DOHH2 (cell line): Measurements from ENCODE around the gene TDRD7.

ENCODE experiments used
- H3F3A ChIP-seq: fragments of 200-600 bp; sonication (generic), shearing (Covaris generic); 2 replicates; pipeline ENCODE4 v1.6.0; 2016; ENCODE audit warnings: antibody characterized with exemption, mild to moderate bottlenecking; ENCODE audit not compliant: control insufficient read depth, insufficient read depth
- H3K27ac ChIP-seq: fragments of 200-600 bp; sonication (generic); 2 replicates; pipeline ENCODE4 v1.5.1; 2014; ENCODE audit warnings: low read depth, mild to moderate bottlenecking, low read length, moderate library complexity
- H3K27me3 ChIP-seq: fragments of 200-600 bp; sonication (generic); 2 replicates; pipeline ENCODE4 v1.6.1; 2014; ENCODE audit warnings: mild to moderate bottlenecking, low read length, mixed read lengths; ENCODE audit not compliant: control insufficient read depth
- H3K36me3 ChIP-seq: fragments of 200-600 bp; sonication (generic); 2 replicates; pipeline ENCODE4 v1.6.1; 2014; ENCODE audit warnings: mild to moderate bottlenecking, low read length, moderate library complexity, mixed read lengths; ENCODE audit not compliant: control insufficient read depth
- H3K4me1 ChIP-seq: fragments of 200-600 bp; sonication (generic); 2 replicates; pipeline ENCODE4 v1.6.1; 2014; ENCODE audit warnings: mild to moderate bottlenecking, low read length, mixed read lengths; ENCODE audit not compliant: control insufficient read depth
- H3K4me2 ChIP-seq: fragments of 200-600 bp; sonication (generic); 2 replicates; pipeline ENCODE4 v1.6.0; 2014; ENCODE audit warnings: mild to moderate bottlenecking, low read length, moderate library complexity
- H3K4me3 ChIP-seq: fragments of 200-600 bp; sonication (generic); 2 replicates; pipeline ENCODE4 v1.5.1; 2014; ENCODE audit warnings: mild to moderate bottlenecking, low read length, mixed read lengths
- H3K79me2 ChIP-seq: fragments of 200-600 bp; sonication (generic); 2 replicates; pipeline ENCODE4 v1.6.1; 2014; ENCODE audit warnings: mild to moderate bottlenecking, low read length, mixed read lengths; ENCODE audit not compliant: control insufficient read depth
- H3K9me2 ChIP-seq: fragments of 200-600 bp; sonication (generic); replicated peaks from 2 replicates; pipeline ENCODE4 v1.6.1; 2014; ENCODE audit warnings: mild to moderate bottlenecking, low read length, mixed read lengths; ENCODE audit not compliant: control insufficient read depth
- H3K9me3 ChIP-seq: fragments of 200-600 bp; sonication (generic); 2 replicates; pipeline ENCODE4 v1.6.1; 2014; ENCODE audit warnings: antibody characterized with exemption, low read length, mixed read lengths; ENCODE audit not compliant: control insufficient read depth, insufficient read depth
- H4K20me1 ChIP-seq: fragments of 200-600 bp; sonication (generic); 2 replicates; pipeline ENCODE4 v1.6.0; 2014; ENCODE audit warnings: low read depth, mild to moderate bottlenecking, antibody characterized with exemption, low read length, moderate library complexity; ENCODE audit not compliant: control insufficient read depth, insufficient read depth
- EZH2phosphoT487 ChIP-seq: fragments of 200-600 bp; sonication (generic); IDR thresholded peaks from 2 replicates; pipeline ENCODE4 v1.6.1; 2017; ENCODE audit warnings: borderline replicate concordance, mild to moderate bottlenecking, antibody characterized with exemption, low read length, moderate library complexity, mixed read lengths
- TF ChIP-seq, protein P1 (sequence below): fragments of 200-600 bp; sonication (generic); IDR thresholded peaks from one replicate; pipeline ENCODE4 v1.5.1; 2014; ENCODE audit warnings: antibody characterized with exemption, mild to moderate bottlenecking, low read depth, low read length; ENCODE audit not compliant: poor library complexity, severe bottlenecking

TDRD7 gene

DNA sequence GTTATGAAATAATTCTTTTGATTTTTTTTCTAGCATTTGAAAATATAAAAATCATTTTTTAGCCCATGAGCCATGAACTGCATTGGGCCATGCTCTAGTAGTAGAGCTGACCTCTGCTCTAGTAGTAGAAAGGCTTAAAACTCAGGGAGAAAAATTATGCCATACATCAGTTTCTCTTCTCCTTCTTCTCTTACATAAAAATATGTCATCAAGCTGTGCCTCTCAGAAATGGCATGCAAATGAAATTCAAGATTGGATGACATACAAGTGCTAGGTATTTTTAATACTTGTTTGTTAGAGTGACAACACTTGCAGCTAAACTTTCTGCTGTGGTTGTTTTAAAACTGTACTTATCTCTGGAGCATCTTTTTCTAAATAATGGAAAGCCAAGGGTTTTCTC is 47.4 kb downstream of the TDRD7 start:
- H3K27ac ChIP-seq, result no peak overlapping the region
- no peaks in the 10 kb centered on the region for H3K27me3 ChIP-seq
- no peak overlapping the region for H3K4me2 ChIP-seq
- no peaks in the 10 kb centered on the region for H3F3A ChIP-seq
- no peaks in the 10 kb centered on the region for H4K20me1 ChIP-seq
- H3K9me2 ChIP-seq, result no peaks in the 10 kb centered on the region
- H3K36me3 ChIP-seq, result no peaks in the 10 kb centered on the region
- TF ChIP-seq, protein P1, sequence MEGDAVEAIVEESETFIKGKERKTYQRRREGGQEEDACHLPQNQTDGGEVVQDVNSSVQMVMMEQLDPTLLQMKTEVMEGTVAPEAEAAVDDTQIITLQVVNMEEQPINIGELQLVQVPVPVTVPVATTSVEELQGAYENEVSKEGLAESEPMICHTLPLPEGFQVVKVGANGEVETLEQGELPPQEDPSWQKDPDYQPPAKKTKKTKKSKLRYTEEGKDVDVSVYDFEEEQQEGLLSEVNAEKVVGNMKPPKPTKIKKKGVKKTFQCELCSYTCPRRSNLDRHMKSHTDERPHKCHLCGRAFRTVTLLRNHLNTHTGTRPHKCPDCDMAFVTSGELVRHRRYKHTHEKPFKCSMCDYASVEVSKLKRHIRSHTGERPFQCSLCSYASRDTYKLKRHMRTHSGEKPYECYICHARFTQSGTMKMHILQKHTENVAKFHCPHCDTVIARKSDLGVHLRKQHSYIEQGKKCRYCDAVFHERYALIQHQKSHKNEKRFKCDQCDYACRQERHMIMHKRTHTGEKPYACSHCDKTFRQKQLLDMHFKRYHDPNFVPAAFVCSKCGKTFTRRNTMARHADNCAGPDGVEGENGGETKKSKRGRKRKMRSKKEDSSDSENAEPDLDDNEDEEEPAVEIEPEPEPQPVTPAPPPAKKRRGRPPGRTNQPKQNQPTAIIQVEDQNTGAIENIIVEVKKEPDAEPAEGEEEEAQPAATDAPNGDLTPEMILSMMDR, result no peak
- no peak for TF ChIP-seq EZH2phosphoT487
- H3K79me2 ChIP-seq, result no peaks in the 10 kb centered on the region
- no peak overlapping the region for H3K4me3 ChIP-seq
- no peaks in the 10 kb centered on the region for H3K4me1 ChIP-seq
- no peaks in the 10 kb centered on the region for H3K9me3 ChIP-seq

DNA sequence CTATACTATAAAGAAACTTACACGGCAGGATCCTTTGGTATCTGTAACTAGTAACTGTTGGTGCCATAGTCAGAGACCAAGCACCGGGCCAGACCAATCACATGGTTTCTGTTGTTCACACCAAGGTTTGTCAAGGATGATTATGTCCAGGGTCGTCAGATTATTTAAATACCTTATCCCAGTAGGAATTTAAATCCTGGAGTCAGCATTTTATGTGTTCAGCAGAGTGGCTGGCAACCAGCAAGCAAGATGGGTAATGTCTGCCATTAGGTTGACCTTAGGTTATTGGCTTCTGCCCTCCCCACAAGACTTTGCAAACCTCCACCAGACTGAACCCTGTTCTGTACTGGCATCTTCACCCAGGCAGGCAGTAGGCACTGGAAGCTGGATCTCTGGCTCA is 50.3 kb downstream of the TDRD7 start:
- Histone ChIP-seq H3K4me3 (no peak overlapping the region), H3F3A (no peaks in the 10 kb centered on the region), H4K20me1 (no peaks in the 10 kb centered on the region), H3K36me3 (no peaks in the 10 kb centered on the region), H3K27ac (no peak overlapping the region), H3K9me2 (no peaks in the 10 kb centered on the region), H3K79me2 (no peaks in the 10 kb centered on the region), H3K9me3 (no peaks in the 10 kb centered on the region), H3K27me3 (no peaks in the 10 kb centered on the region), H3K4me2 (no peak overlapping the region), H3K4me1 (no peaks in the 10 kb centered on the region)
- TF ChIP-seq EZH2phosphoT487, result no peak
- TF ChIP-seq, protein P1, result no peak

DNA sequence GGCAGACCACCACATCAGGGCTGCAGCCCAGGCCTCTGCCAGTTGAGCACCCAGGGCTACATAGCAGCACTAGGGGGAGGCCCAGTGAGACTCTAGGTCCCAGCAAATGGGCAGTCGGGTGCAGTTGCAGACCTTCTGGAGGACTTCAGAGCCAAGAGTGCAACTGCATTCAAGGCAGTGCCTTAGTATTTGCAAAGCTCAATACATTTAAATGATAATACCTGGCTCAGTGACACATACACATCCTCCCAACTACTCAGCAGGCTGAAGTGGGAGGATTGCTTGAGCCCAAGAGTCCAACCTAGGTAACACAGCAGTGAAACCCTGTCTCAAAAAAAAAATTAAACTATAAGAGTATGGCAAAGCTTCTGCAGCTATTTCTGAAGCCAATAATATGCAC is 51.0 kb downstream of the TDRD7 start:
- no peaks in the 10 kb centered on the region for H3F3A ChIP-seq
- no peak overlapping the region for H3K4me3 ChIP-seq
- H3K4me1 ChIP-seq, result no peaks in the 10 kb centered on the region
- H3K4me2 ChIP-seq, result no peak overlapping the region
- no peaks in the 10 kb centered on the region for H3K9me3 ChIP-seq
- no peaks in the 10 kb centered on the region for H3K9me2 ChIP-seq
- H4K20me1 ChIP-seq, result no peaks in the 10 kb centered on the region
- no peak overlapping the region for H3K27ac ChIP-seq
- H3K79me2 ChIP-seq, result no peaks in the 10 kb centered on the region
- no peak for TF ChIP-seq EZH2phosphoT487
- TF ChIP-seq, protein P1, result no peak
- H3K36me3 ChIP-seq, result no peaks in the 10 kb centered on the region
- H3K27me3 ChIP-seq, result no peaks in the 10 kb centered on the region
